GM12878 (cell line): ENCODE data around the gene CLIC5.
A peak's percentile ranks its signal among the peaks of the same experiment; 100 is the strongest.

ENCODE experiments used
- CTCF ChIP-seq, 3 experiments: IDR thresholded peaks in 2 of 3; conservative IDR thresholded peaks in 1 of 3; 2 replicates each; pipeline ENCODE4 v1.5.1; 2011; ENCODE audit warnings: low read depth in 3 of 3, low read length in 3 of 3, mild to moderate bottlenecking in 3 of 3, control low read depth in 2 of 3, moderate library complexity in 2 of 3, inconsistent platforms in 1 of 3, mixed read lengths in 1 of 3; ENCODE audit not compliant: control insufficient read depth in 2 of 3, insufficient read depth in 1 of 3; ENCODE audit errors: extremely low read depth in 1 of 3
- EED ChIP-seq: sonication (generic); IDR thresholded peaks from 2 replicates; pipeline ENCODE4 v1.6.1; 2016; ENCODE audit warnings: antibody characterized with exemption, low read depth
- HDAC6 ChIP-seq: fragments of 200-600 bp; sonication (generic); IDR thresholded peaks from one replicate; pipeline ENCODE4 v1.8.0; 2017; ENCODE audit warnings: antibody characterized with exemption; ENCODE audit not compliant: unreplicated experiment
- NFYB ChIP-seq: IDR thresholded peaks from 2 replicates; pipeline ENCODE4 v1.6.1; 2011; ENCODE audit warnings: low read depth, mild to moderate bottlenecking, low read length, improper control_type of control experiment, moderate library complexity; ENCODE audit not compliant: insufficient read depth
- SIX5 ChIP-seq: IDR thresholded peaks from 2 replicates; pipeline ENCODE4 v1.6.1; 2011; ENCODE audit warnings: mild to moderate bottlenecking, low read depth, low read length, moderate library complexity; ENCODE audit not compliant: severe bottlenecking
- SMC3 ChIP-seq: IDR thresholded peaks from 2 replicates; pipeline ENCODE4 v1.6.1; 2011; ENCODE audit warnings: low read length, improper control_type of control experiment, borderline replicate concordance

DNA sequence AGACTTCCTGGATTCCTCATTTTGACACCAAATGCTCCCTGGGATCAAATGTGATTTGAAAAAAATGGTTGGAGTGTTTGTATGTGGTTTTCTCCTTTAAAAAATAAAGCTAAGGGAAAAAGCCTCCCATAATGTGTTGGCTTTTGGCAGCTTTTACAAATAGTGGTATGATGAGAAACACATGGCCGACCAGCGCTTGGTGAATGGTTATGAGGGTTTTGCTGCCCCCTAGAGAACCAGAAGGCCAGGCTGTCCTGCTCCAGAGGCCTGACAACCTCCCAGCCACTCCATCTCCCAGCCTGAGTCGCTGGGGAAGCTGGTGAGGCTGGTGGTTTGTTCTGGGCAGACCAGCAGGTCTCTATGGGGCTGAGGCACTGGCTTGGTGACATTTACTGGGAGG lies 69.3 kb downstream of the CLIC5 start:
- TF ChIP-seq HDAC6: no peak
- peak; percentile 17 to 35 (median 18); a peak in 1 of 6 replicates for TF ChIP-seq CTCF (IDR thresholded peaks at IDR 0.05 in 2 of 3, conservative IDR thresholded peaks at IDR 0.05 in 1 of 3; ENCODE audit: control insufficient read depth in 2 of 3, extremely low read depth in 1 of 3, insufficient read depth in 1 of 3, low read depth in 3 of 3, low read length in 3 of 3)
- TF ChIP-seq EED: no peak
- no peak for TF ChIP-seq SIX5
- TF ChIP-seq NFYB: no peak
- no peak for TF ChIP-seq SMC3
